GM12865 (cell line): Measurements from ENCODE around the gene TMEM169.

Experiments
- DNase-seq: peaks from one replicate; pipeline ENCODE4 v3.0.0; 2010; ENCODE audit warnings: low read depth
- H3K4me3 ChIP-seq: 2 replicates; pipeline ENCODE4 v1.5.1; 2011; ENCODE audit warnings: mild to moderate bottlenecking, low read depth, low read length, control low read depth
- TF ChIP-seq, protein P1 (sequence below): IDR thresholded peaks from 2 replicates; pipeline ENCODE4 v1.5.1; 2011; ENCODE audit warnings: low read length, control low read depth, low read depth, inconsistent platforms; ENCODE audit not compliant: insufficient read depth; ENCODE audit errors: missing control alignments

Gene TMEM169

DNA sequence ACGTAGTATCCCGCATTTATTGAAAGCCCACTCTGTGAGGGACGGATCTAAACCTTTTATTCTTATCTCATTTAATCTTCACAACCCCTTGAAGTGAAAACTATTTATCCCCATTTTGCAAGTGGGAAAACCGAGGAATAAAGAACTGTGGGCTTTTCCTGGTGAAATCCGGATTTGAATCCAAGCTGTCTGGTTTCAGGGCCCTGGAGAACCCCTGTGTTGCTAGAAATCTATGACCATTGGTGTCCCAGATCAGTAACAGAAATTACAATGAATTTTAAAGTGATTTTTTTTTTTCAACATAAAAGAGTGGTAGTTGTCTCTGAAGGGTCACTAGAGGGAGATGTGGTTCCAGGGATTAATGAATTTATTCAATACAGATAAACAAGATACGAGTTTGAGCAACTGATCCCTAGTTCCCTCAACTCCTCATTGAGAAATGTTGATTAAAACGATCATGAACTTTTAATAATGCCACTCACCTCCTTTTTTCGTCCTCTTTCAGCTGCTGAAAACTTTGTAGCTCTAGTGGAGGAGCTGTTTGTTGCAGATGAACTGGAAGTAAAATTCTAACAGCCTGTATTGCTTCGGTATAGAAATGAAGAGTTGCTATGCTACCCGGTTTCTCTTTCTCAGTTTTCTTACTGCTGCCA, 28.4 kb downstream of the TMEM169 start:
- DNase-seq, result peak; percentile 64
- TF ChIP-seq, protein P1, sequence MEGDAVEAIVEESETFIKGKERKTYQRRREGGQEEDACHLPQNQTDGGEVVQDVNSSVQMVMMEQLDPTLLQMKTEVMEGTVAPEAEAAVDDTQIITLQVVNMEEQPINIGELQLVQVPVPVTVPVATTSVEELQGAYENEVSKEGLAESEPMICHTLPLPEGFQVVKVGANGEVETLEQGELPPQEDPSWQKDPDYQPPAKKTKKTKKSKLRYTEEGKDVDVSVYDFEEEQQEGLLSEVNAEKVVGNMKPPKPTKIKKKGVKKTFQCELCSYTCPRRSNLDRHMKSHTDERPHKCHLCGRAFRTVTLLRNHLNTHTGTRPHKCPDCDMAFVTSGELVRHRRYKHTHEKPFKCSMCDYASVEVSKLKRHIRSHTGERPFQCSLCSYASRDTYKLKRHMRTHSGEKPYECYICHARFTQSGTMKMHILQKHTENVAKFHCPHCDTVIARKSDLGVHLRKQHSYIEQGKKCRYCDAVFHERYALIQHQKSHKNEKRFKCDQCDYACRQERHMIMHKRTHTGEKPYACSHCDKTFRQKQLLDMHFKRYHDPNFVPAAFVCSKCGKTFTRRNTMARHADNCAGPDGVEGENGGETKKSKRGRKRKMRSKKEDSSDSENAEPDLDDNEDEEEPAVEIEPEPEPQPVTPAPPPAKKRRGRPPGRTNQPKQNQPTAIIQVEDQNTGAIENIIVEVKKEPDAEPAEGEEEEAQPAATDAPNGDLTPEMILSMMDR, result peak; percentile 40

DNA sequence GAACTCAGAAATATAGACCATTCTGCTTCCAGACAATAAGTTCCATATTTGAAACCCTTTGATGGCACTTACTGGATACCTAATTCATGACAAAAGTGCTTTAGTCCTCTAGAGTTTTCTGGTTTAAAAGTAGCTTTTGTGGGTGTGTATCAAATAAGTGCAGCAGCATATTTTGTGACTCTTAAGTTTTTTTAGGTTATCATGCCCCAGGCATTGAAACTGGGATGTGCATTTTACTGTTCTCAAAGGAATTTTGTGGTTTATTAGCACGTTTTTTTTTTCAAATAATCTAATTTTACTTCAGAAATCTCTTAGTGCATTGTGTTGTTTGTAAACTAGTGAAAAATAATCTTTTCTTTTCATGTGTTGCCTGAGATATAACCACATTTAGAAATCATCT, 28.9 kb downstream of the TMEM169 start:
- DNase-seq, result no peak
- TF ChIP-seq, protein P1, result no peak
- peak overlapping the region; percentile 67 for H3K4me3 ChIP-seq

More for the DNA sequence above, 28.4 kb downstream of the TMEM169 start:
- H3K4me3 ChIP-seq, result peak overlapping the region; percentile 67

DNA sequence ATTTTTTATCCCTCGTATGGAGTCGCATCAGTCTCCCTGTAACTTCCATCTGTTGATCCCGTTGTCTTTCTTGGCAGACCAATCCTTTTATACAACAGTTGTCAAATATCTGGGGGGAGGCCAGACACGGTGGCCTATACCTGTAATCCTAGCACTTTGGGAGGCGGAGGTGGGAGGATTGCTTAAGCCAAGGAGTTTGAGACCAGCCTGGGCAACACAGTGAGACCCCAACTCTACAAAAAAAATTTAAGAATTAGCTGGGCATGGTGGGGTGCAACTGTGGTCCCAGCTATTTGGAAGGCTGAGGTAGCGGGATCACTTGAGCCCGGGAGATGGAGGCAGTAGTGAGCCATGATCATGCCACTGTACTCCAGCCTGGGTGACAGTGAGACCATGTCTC, 29.4 kb downstream of the TMEM169 start:
- H3K4me3 ChIP-seq, result peak overlapping the region; percentile 67
- TF ChIP-seq, protein P1, result no peak
- DNase-seq, result no peak

DNA sequence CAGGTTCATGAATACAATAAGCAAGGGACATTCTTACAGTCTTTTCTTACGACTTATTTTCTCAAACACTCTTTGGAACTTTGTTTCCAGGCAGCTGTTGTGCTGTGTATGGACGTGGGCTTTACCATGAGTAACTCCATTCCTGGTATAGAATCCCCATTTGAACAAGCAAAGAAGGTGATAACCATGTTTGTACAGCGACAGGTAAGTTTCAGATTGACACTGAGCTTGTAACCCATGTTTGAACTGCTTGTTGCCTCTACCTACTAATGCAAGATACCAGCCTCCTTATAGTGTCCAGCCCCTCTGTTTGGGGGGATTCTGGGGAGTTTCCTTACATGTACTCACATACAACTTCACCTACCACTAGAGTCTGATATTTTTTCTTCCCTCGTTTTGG, 31.2 kb downstream of the TMEM169 start:
- TF ChIP-seq, protein P1, result no peak
- H3K4me3 ChIP-seq, result peak overlapping the region; percentile 15
- DNase-seq, result peak; percentile 40

DNA sequence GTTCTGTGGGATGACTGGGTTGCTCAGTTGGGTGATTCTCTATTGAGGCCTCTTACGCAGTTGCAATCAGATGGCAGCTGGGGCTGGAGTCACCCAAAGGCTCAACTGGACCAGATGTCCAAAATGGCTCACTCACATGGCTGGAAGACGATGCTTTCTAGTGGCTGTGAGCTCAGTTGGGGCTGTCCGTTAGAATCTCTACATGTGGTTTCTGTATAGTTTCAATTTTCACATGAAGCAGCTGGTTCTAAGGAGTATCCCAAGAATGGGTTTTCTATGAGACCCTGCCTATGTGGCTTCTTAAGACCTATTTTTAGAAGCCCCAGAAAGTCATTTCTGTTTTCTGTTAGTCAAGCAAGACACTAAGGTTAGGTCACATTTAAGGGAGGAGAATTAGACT, 31.9 kb downstream of the TMEM169 start:
- peak overlapping the region; percentile 47 for H3K4me3 ChIP-seq
- peak; percentile 96 for DNase-seq
- TF ChIP-seq, protein P1, result no peak

DNA sequence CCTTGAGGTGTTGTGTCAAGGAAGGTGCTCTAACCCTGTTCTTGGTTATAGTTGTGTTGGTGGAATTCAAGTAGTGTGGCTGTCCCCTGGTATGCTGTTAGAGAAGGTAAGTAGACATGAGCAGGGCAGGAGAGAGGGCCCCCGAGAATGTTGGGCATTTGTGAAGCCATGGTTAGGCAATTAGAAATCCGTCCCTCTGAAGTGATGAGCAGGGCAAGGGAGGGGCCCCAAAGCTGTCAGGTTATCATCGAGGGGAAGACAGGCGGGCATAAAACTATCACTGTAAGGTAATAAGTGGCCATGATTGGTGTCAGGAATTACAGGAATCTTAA, 32.6 kb downstream of the TMEM169 start:
- DNase-seq, result no peak
- TF ChIP-seq, protein P1, result no peak
- peak overlapping the region; percentile 47 for H3K4me3 ChIP-seq
